HPDE6-E6E7 (cell line): ENCODE results near the gene ADARB2.
"Not testable (repeated sequence)": the region's sequence is repeated elsewhere in the genome, so short reads cannot be mapped to it uniquely, and the experiment has no call there.

ENCODE experiments used
- DNase-seq: peaks from one replicate; pipeline ENCODE4 v3.0.0; 2011; ENCODE audit warnings: missing footprints; ENCODE audit errors: extremely low spot score

The ADARB2 gene

GRCh38 chr10:1549591-1550290 lies 187.6 kb downstream of the ADARB2 start:
- no peak for DNase-seq

GRCh38 chr10:1548596-1548995 lies 188.7 kb downstream of the ADARB2 start:
- no peak for DNase-seq

- no peak for DNase-seq
Measured at GRCh38 chr10:1548146-1548545, 189.2 kb downstream of the ADARB2 start.

- no peak for DNase-seq
Measured at GRCh38 chr10:1546431-1547110, 190.8 kb downstream of the ADARB2 start.

- no peak for DNase-seq
Measured at GRCh38 chr10:1545524-1545923, 191.8 kb downstream of the ADARB2 start.

- no peak for DNase-seq
Measured at GRCh38 chr10:1544929-1545328, 192.4 kb downstream of the ADARB2 start.

GRCh38 chr10:1544209-1544673 lies 193.1 kb downstream of the ADARB2 start:
- DNase-seq, result no peak

GRCh38 chr10:1543596-1543995 lies 193.7 kb downstream of the ADARB2 start:
- no peak for DNase-seq

GRCh38 chr10:1542941-1543340 lies 194.4 kb downstream of the ADARB2 start:
- DNase-seq, result no peak

GRCh38 chr10:1540144-1540543 lies 197.2 kb downstream of the ADARB2 start:
- no peak for DNase-seq

- no peak for DNase-seq
Measured at GRCh38 chr10:1539216-1539615, 198.1 kb downstream of the ADARB2 start.

GRCh38 chr10:1538531-1539061 lies 198.7 kb downstream of the ADARB2 start:
- DNase-seq, result no peak

- DNase-seq, result no peak
Measured at GRCh38 chr10:1538121-1538520, 199.2 kb downstream of the ADARB2 start.

GRCh38 chr10:1537449-1537848 lies 199.9 kb downstream of the ADARB2 start:
- DNase-seq, result not testable (repeated sequence)

GRCh38 chr10:1536341-1536740 lies 201.0 kb downstream of the ADARB2 start:
- no peak for DNase-seq

- no peak for DNase-seq
Measured at GRCh38 chr10:1535301-1535965, 201.9 kb downstream of the ADARB2 start.

- no peak for DNase-seq
Measured at GRCh38 chr10:1534820-1535219, 202.5 kb downstream of the ADARB2 start.

GRCh38 chr10:1532636-1533035 lies 204.7 kb downstream of the ADARB2 start:
- no peak for DNase-seq

GRCh38 chr10:1531883-1532597 lies 205.3 kb downstream of the ADARB2 start:
- DNase-seq, result no peak

GRCh38 chr10:1530871-1531517 lies 206.3 kb downstream of the ADARB2 start:
- no peak for DNase-seq

GRCh38 chr10:1529806-1530413 lies 207.4 kb downstream of the ADARB2 start:
- DNase-seq, result no peak
